ENCODE results near the gene ZSCAN5B.

The ZSCAN5B gene

GRCh38 chr19:56142897-56143434, 54.6 kb downstream of the ZSCAN5B start:
- Histone ChIP-seq H3K4me2 (ENCODE audit: low read depth, low read length, poor library complexity, severe bottlenecking) (no peak overlapping the region), H3K9ac (ENCODE audit: low read length) (no peak overlapping the region)
- TF ChIP-seq CTCF (IDR thresholded peaks at IDR 0.05; ENCODE audit: insufficient read depth, low read length, poor library complexity, severe bottlenecking), result no peak
- TF ChIP-seq EZH2phosphoT487 (conservative IDR thresholded peaks at IDR 0.05; ENCODE audit: low read length), result no peak

GRCh38 chr19:56142087-56142787, 55.3 kb downstream of the ZSCAN5B start:
- no peaks in the 10 kb centered on the region for H3F3A ChIP-seq (ENCODE audit: insufficient read depth)
- TF ChIP-seq EZH2phosphoT487 (conservative IDR thresholded peaks at IDR 0.05; ENCODE audit: low read length) (no peak), CTCF (IDR thresholded peaks at IDR 0.05; ENCODE audit: insufficient read depth, low read length, poor library complexity, severe bottlenecking) (no peak)
- H3K36me3 ChIP-seq (ENCODE audit: low read length), result no peaks in the 10 kb centered on the region
- no peaks in the 10 kb centered on the region for H3K27me3 ChIP-seq (ENCODE audit: low read length)
- H3K4me2 ChIP-seq (ENCODE audit: low read depth, low read length, poor library complexity, severe bottlenecking), result peak overlapping the region; percentile 59
- no peaks in the 10 kb centered on the region for H4K20me1 ChIP-seq (ENCODE audit: low read depth, low read length)
- H3K79me2 ChIP-seq (ENCODE audit: insufficient read depth, low read length), result peaks cover 34% of the 10 kb centered on the region
- H2AFZ ChIP-seq (ENCODE audit: low read depth, low read length, severe bottlenecking), result no peak overlapping the region
- H3K9me2 ChIP-seq (replicated peaks; ENCODE audit: insufficient read depth, low read length), result no peaks in the 10 kb centered on the region
- H3K9me3 ChIP-seq (ENCODE audit: insufficient read depth, low read length), result no peaks in the 10 kb centered on the region
- H3K9ac ChIP-seq (ENCODE audit: low read length), result peak overlapping the region; percentile 12
- peak overlapping the region; percentile 55 for H3K4me3 ChIP-seq (ENCODE audit: insufficient read depth, low read length, poor library complexity, severe bottlenecking)
- no peak overlapping the region for H3K27ac ChIP-seq (ENCODE audit: low read depth, low read length)

More at GRCh38 chr19:56142897-56143434, 54.6 kb downstream of the ZSCAN5B start:
- H3K9me3 ChIP-seq (ENCODE audit: insufficient read depth, low read length), result no peaks in the 10 kb centered on the region
- no peak overlapping the region for H3K27ac ChIP-seq (ENCODE audit: low read depth, low read length)
- no peaks in the 10 kb centered on the region for H4K20me1 ChIP-seq (ENCODE audit: low read depth, low read length)
- peaks cover 34% of the 10 kb centered on the region for H3K79me2 ChIP-seq (ENCODE audit: insufficient read depth, low read length)
- no peak overlapping the region for H2AFZ ChIP-seq (ENCODE audit: low read depth, low read length, severe bottlenecking)
- H3K36me3 ChIP-seq (ENCODE audit: low read length), result no peaks in the 10 kb centered on the region
- H3K27me3 ChIP-seq (ENCODE audit: low read length), result no peaks in the 10 kb centered on the region
- H3K4me3 ChIP-seq (ENCODE audit: insufficient read depth, low read length, poor library complexity, severe bottlenecking), result no peak overlapping the region
- H3K9me2 ChIP-seq (replicated peaks; ENCODE audit: insufficient read depth, low read length), result no peaks in the 10 kb centered on the region
- H3F3A ChIP-seq (ENCODE audit: insufficient read depth), result no peaks in the 10 kb centered on the region

- H3K27ac ChIP-seq (ENCODE audit: low read depth, low read length), result peak overlapping the region; percentile 37
- no peak overlapping the region for H2AFZ ChIP-seq (ENCODE audit: low read depth, low read length, severe bottlenecking)
- H3K4me2 ChIP-seq (ENCODE audit: low read depth, low read length, poor library complexity, severe bottlenecking), result peak overlapping the region; percentile 79
- no peaks in the 10 kb centered on the region for H3K27me3 ChIP-seq (ENCODE audit: low read length)
- peak overlapping the region; percentile 74 for H3K9ac ChIP-seq (ENCODE audit: low read length)
- peak overlapping the region; percentile 55 for H3K4me3 ChIP-seq (ENCODE audit: insufficient read depth, low read length, poor library complexity, severe bottlenecking)
- H3F3A ChIP-seq (ENCODE audit: insufficient read depth), result no peaks in the 10 kb centered on the region
- H4K20me1 ChIP-seq (ENCODE audit: low read depth, low read length), result no peaks in the 10 kb centered on the region
- peaks cover 34% of the 10 kb centered on the region for H3K79me2 ChIP-seq (ENCODE audit: insufficient read depth, low read length)
- H3K9me2 ChIP-seq (replicated peaks; ENCODE audit: insufficient read depth, low read length), result no peaks in the 10 kb centered on the region
- no peak for TF ChIP-seq EZH2phosphoT487 (conservative IDR thresholded peaks at IDR 0.05; ENCODE audit: low read length)
- TF ChIP-seq CTCF (IDR thresholded peaks at IDR 0.05; ENCODE audit: insufficient read depth, low read length, poor library complexity, severe bottlenecking), result no peak
- no peaks in the 10 kb centered on the region for H3K36me3 ChIP-seq (ENCODE audit: low read length)
- H3K9me3 ChIP-seq (ENCODE audit: insufficient read depth, low read length), result no peaks in the 10 kb centered on the region
Observed at GRCh38 chr19:56141417-56141993, 56.1 kb downstream of the ZSCAN5B start.

All from SU-DHL-6 (cell line).